Left lobe of liver (tissue), 2 donors: ENCODE results near the gene SIDT2. TPM values are rescaled to one million over a fixed set of nuclear protein-coding genes. Genes with fewer than 3 reads are reported as not detected.
"Not testable (repeated sequence)": the region's sequence is repeated elsewhere in the genome, so short reads cannot be mapped to it uniquely, and the experiment has no call there.

Experiments
- ATAC-seq: fragments of 200-7000 bp; cut with Tn5 transposase; one replicate; pipeline ENCODE4 v1.9.1; 2020; ENCODE audit warnings: mild to moderate bottlenecking, moderate library complexity
- DNase-seq: peaks from one replicate; pipeline ENCODE4 v3.0.0-alpha.2; 2020; ENCODE audit warnings: low spot score
- total RNA-seq: library from RNA; stranded (reverse); gene quantifications from one replicate; pipeline ENCODE4 v1.2.1, GENCODE V29; 2021
- donor health status: DM: no; HTN: no; CAD: no; lungs with moderate emphysema.
- donor health status: DM: no; HTN: yes; CAD: no.

The SIDT2 gene
- total RNA-seq = 56.6 TPM

GRCh38 chr11:117178210-117179034 is at the start of gene SIDT2:
Gene SIDT2 (plus strand): TSS chr11:117178743. CDS start chr11:117179264, 521 bp downstream.
- peak; percentile 93 for ATAC-seq
- peak; percentile 96 for DNase-seq

GRCh38 chr11:117130396-117130795 is 48.1 kb upstream of the SIDT2 start:
- not testable (repeated sequence) for ATAC-seq

DNA sequence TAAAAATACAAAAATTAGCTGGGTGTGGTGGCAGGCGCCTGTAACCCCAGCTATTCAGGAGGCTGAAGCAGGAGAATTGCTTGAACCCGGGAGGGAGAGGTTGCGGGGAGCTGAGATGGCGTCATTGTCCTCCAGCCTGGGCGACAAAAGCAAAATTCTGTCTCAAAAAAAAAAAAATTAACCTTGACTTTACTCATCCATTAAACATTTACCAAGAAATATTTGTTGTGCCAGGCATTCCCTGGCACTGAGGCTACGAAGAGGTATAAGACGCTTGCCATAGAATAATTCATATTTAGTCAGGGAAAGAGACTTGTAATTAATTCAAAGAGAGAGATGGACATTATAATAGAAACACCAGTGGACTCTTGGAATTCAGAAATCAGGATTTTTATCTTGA is 47.7 kb upstream of the SIDT2 start:
- peak; percentile 74 for ATAC-seq
- DNase-seq = no peak

More at GRCh38 chr11:117130396-117130795, 48.1 kb upstream of the SIDT2 start:
- DNase-seq = not testable (repeated sequence)

DNA sequence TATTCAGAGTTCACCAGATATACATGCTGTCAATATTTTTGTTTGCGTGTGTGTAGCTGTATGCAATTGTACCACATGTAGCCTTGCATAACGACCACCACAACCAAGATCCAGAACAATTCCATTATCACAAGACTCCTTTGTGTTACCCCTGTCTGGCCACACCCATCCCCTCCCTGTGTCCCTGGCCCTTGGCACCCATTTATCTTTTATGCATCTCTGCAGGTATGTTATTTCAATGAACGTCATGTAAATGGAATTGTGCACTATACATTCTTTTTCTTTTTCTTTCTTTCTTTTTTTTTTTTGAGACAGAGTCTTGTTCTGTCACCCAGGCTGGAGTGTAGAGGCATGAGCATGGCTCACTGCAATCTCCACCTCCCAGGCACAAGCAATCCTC is 44.1 kb upstream of the SIDT2 start:
- ATAC-seq (no peak), DNase-seq (no peak)

DNA sequence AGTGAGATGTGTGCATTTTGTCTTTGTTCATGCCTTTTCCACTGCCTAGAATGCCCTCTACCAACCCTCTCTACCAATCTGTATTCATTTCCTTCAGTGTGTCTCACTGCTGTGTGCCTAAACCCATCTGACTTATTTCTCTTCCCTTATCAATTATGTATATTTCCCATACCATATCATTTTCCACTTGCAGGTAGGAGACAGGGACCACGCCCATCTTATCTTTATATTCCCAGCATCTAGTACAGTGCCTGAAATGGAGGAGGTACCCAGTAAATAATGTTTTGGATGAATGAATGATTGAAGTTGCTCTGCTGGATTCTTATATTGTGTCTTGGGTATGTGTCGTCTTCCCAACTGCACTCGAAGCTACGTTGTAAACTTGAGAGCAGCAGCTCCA is 43.6 kb upstream of the SIDT2 start:
- DNase-seq, ATAC-seq: not testable (repeated sequence)

DNA sequence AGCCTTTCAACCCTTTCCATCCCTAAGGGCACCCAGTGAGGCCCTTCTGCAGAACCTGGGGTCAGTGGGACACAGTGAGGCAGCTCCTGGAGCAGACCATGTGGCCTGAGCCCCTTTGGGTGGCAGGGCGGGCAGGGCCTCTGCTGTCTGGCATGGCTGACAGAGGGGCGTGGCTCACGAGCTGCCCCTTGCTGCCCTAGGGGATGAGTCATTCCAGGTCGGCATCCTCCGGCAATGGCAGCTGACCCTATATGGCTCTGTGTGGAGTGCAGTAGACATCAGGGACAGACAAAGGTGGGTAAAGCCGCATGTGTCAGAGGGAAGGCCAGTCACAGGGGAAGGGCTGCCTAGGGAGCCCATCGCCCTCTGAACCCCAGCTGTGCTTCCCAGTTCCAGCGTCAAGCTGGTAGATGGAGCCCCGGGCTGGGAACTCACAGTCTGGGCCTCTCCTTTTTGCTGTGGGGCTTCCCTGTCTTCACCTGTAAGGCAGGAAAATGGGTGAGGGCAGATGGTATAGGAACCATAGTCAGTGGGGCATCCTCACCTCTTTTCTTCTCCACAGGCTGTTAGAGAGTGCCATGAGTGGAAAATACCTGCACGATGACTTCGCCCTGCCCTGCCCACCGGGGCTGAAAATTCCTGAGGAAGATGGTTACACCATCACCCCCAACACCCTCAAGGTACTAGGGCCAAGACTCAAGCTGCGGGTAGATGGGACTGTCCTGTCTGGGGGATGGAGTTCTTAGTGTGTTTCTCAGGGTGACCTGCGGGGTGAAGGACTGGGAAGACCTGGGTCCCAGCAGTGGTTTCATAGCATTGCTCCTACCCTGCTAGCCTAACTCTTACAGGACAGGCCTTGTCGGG is 41.1 kb upstream of the SIDT2 start:
- DNase-seq = not testable (repeated sequence)
- ATAC-seq = peak; percentile 26

- ATAC-seq = peak; percentile 44
- no peak for DNase-seq
Observed at GRCh38 chr11:117143390-117143789, 35.2 kb upstream of the SIDT2 start.

DNA sequence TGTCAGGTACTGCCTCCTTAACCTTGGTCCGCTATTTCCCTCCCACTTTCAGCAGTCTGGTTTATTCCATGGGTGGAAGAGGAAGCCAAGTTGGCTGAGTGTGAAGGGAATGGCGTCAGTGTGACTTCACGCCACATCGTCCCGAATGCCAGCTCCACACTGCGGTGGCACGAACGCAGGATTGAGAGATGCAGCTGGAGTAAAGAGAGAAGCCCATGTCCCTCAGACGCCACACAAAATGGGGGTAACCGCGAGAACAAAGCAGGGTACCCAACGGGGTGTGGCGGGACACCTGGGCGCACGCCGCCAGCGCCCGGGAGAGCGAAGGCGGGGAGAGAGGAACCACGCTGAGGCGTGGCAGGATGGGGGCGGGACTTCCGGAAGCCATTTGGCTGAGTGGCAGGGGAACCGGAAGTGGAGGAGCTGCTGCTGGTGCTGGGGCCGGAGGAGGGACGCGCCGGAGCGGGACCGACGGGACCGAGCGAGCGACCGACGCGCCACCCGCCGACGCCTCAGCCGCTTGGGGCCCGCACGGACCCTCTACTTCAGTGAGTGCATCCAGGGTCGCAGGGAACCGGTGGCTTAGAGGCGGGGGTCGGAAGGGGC is 34.6 kb upstream of the SIDT2 start, which contains the start of gene PAFAH1B2:
Gene PAFAH1B2 (plus strand): TSS at position 417 of the 606 bp plus-strand sequence. CDS start 8,161 bp downstream, outside the sequence.
- ATAC-seq = peak; percentile 98
- DNase-seq = peak; percentile 96

- ATAC-seq (peak; percentile 82), DNase-seq (peak; percentile 53)
Observed at GRCh38 chr11:117144477-117145392, 33.8 kb upstream of the SIDT2 start.

DNA sequence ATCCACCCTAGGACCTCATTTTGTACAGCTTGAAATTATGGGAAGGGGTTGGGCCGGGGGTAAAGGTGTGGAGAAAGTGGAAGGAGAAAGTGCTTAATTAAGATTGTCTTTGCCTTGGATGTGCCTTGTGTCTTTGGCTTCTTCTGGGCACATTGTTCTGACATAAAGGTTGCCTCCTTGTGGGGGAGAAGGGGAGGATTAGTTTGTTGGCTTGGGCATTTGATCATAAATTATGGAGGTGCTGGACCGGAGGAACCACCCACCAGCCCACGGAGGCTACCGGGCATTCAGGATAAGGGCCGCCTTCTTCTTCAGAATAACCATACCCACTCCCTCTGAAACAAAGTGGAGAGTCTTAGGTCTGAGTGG is 33.2 kb upstream of the SIDT2 start:
- DNase-seq = no peak
- no peak for ATAC-seq

GRCh38 chr11:117146521-117146920 is 32.0 kb upstream of the SIDT2 start:
- no peak for ATAC-seq
- no peak for DNase-seq

- ATAC-seq = no peak
Observed at GRCh38 chr11:117152066-117152465, 26.5 kb upstream of the SIDT2 start.

DNA sequence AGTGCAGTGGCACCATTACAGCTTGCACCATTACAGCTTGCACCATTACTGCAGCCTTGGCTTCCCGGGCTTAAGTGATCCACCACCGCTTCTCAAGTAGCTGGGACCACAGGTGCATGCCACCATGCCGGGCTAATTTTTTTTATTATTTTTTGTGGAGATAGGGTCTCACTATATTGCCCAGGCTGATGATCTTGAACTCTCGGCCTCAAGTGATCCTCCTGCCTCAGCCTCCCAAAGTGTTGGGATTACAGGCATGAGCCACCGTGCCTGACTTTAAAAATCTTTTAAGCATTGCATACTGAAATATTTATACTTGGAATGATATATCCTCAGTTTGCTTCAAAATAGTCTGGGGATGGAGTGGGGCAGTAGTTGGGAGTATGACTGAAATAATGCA is 24.1 kb upstream of the SIDT2 start:
- no peak for DNase-seq
- ATAC-seq = no peak

More at GRCh38 chr11:117152066-117152465, 26.5 kb upstream of the SIDT2 start:
- DNase-seq = no peak

DNA sequence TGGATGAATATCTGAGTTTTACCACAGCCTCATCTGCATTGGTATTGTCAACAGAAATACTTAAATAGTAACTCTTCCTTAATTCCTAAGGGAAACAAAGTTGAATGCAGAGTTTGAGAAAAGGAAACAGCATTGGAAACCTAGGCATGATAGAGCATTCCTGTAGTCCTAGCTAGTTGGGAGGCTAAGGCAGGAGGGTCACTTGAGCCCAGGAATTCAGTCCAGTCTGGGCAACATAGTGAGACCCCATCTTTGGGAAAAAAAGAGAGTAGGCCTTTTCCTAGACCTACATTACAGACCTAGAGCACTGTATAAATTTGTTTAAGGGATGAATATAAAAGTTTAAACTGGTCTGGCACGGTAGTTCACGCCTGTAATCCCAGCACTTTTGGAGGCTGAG is 21.0 kb upstream of the SIDT2 start:
- DNase-seq (no peak), ATAC-seq (no peak)

- DNase-seq (no peak), ATAC-seq (no peak)
Observed at GRCh38 chr11:117159892-117160291, 18.7 kb upstream of the SIDT2 start.

- ATAC-seq = no peak
- no peak for DNase-seq
Observed at GRCh38 chr11:117160826-117161225, 17.7 kb upstream of the SIDT2 start.

- DNase-seq (no peak), ATAC-seq (no peak)
Observed at GRCh38 chr11:117166491-117166890, 12.1 kb upstream of the SIDT2 start.

GRCh38 chr11:117169736-117170135 is 8.8 kb upstream of the SIDT2 start:
- ATAC-seq (no peak), DNase-seq (no peak)

GRCh38 chr11:117170210-117170609 is 8.3 kb upstream of the SIDT2 start:
- DNase-seq (no peak), ATAC-seq (no peak)

DNA sequence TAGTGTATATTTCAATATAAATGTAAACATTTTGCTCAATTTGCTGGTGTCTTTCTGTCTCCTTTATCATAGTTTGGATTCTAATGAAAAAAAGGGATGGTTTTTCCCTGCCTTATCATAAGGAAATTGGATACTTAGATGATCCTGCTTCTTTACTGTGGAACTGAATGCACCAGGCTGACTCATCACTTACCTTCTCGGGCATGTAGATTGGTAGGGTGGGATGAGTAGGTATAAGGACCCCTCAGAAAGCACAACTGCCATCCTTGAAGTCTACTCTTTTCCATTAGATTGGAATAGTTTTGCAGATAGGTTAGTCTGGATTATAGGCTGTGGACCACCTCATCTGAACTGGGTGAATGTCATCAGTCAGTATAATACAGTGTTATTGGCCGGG is 7.5 kb upstream of the SIDT2 start:
- ATAC-seq (no peak), DNase-seq (no peak)
